GM12878 (cell line): Measurements from ENCODE around the gene LTN1. TPM values are rescaled to one million over a fixed set of nuclear protein-coding genes. Genes with fewer than 3 reads are reported as not detected.

Experiments used
- ATAC-seq: fragments of 200-7000 bp; cut with Tn5 transposase; 3 replicates; pipeline ENCODE4 v1.9.1; 2020; ENCODE audit warnings: mild to moderate bottlenecking, moderate library complexity
- BruUV-seq: library from RNA; stranded (reverse); fragments of 400-500 nt; replicated peaks from 2 replicates; lab custom pipeline; 2021; lab: Mats Ljungman, UMichigan
- CTCF ChIA-PET: fragments of 300-600 bp; sonication (Branson Sonifier 250); formaldehyde crosslinking; extraction: SDS; loops from one replicate; lab custom pipeline; 2021; ENCODE audit warnings: inconsistent platforms; lab: Yijun Ruan, JAX
- POLR2A ChIA-PET: fragments of 350-600 bp; formaldehyde crosslinking; extraction: SDS; loops from one replicate; lab custom pipeline; 2021; ENCODE audit warnings: inconsistent platforms; lab: Charles Lee
- RAD21 ChIA-PET: fragments of 300-600 bp; sonication (Branson Sonifier 250); formaldehyde crosslinking; loops from one replicate; lab custom pipeline; 2023; ENCODE audit warnings: antibody characterized with exemption; ENCODE audit not compliant: unreplicated experiment; lab: Charles Lee
- SMC1A ChIA-PET: fragments of 300-600 bp; sonication (Branson Sonifier 250); formaldehyde crosslinking; loops from one replicate; lab custom pipeline; 2023; ENCODE audit not compliant: unreplicated experiment, uncharacterized antibody; lab: Charles Lee
- DNase-seq: peaks from one replicate; pipeline ENCODE4 v3.0.0-alpha.2; 2011; ENCODE audit warnings: low read depth, low spot score
- FAIRE-seq: peaks from 3 replicates; lab custom pipeline; 2011; peaks lifted over from hg19 to GRCh38; lab: Jason Lieb, UNC
- H2AFZ ChIP-seq: 2 replicates; pipeline ENCODE4 v1.6.0; 2011; ENCODE audit warnings: low read depth, low read length, control low read depth; ENCODE audit not compliant: control insufficient read depth
- H3K27ac ChIP-seq: 2 replicates; pipeline ENCODE4 v1.5.1; 2011; ENCODE audit warnings: control low read depth; ENCODE audit not compliant: control insufficient read depth, insufficient read depth
- H3K27me3 ChIP-seq, 2 experiments: replicated peaks in 1 of 2; 2 replicates each; pipeline versions ENCODE4 v1.6.0 to v1.6.1; 2011; ENCODE audit warnings: low read length in 1 of 2; ENCODE audit not compliant: control insufficient read depth in 2 of 2, insufficient read depth in 2 of 2
- H3K36me3 ChIP-seq, 2 experiments: 2 replicates each; pipeline ENCODE4 v1.5.1; 2011; ENCODE audit warnings: low read length in 1 of 2; ENCODE audit not compliant: control insufficient read depth in 2 of 2, insufficient read depth in 2 of 2
- H3K4me1 ChIP-seq: 2 replicates; pipeline ENCODE4 v1.6.1; 2011; ENCODE audit warnings: mild to moderate bottlenecking, low read length, moderate library complexity, mixed read lengths; ENCODE audit not compliant: control insufficient read depth, insufficient read depth
- H3K4me2 ChIP-seq: 2 replicates; pipeline ENCODE4 v1.6.0; 2011; ENCODE audit warnings: control low read depth; ENCODE audit not compliant: control insufficient read depth, insufficient read depth
- H3K4me3 ChIP-seq: fragments of 200-600 bp; sonication (generic); 2 replicates; pipeline ENCODE4 v1.5.1; 2016
- H3K79me2 ChIP-seq: 2 replicates; pipeline ENCODE4 v1.6.0; 2011; ENCODE audit warnings: low read length; ENCODE audit not compliant: control insufficient read depth, insufficient read depth
- H3K9ac ChIP-seq: 2 replicates; pipeline ENCODE4 v1.8.0; 2011; ENCODE audit warnings: low read length, control low read depth, mixed read lengths; ENCODE audit not compliant: control insufficient read depth, insufficient read depth
- H3K9me3 ChIP-seq: replicated peaks from 3 replicates; pipeline ENCODE4 v1.5.1; 2011; ENCODE audit warnings: mild to moderate bottlenecking, low read length; ENCODE audit not compliant: control insufficient read depth, insufficient read depth
- H4K20me1 ChIP-seq: 2 replicates; pipeline ENCODE4 v1.6.0; 2011; ENCODE audit not compliant: control insufficient read depth, insufficient read depth
- FOXK2 ChIP-seq: fragments of 450-650 bp; IDR thresholded peaks from 2 replicates; pipeline ENCODE4 v1.6.1; 2017; ENCODE audit warnings: mild to moderate bottlenecking, moderate library complexity
- MEF2A ChIP-seq: IDR thresholded peaks from 2 replicates; pipeline ENCODE4 v1.6.1; 2011; ENCODE audit warnings: low read depth, mild to moderate bottlenecking, low read length, moderate library complexity; ENCODE audit not compliant: insufficient read depth
- MTA2 ChIP-seq: fragments of 450-650 bp; IDR thresholded peaks from 2 replicates; pipeline ENCODE4 v1.6.1; 2016; ENCODE audit warnings: low read depth, mild to moderate bottlenecking, moderate library complexity
- MXI1 ChIP-seq: fragments of 150-350 bp; IDR thresholded peaks from 2 replicates; pipeline ENCODE4 v1.6.1; 2011; ENCODE audit warnings: low read depth, mild to moderate bottlenecking, inconsistent platforms, low read length, improper control_type of control experiment
- NBN ChIP-seq: fragments of 450-650 bp; IDR thresholded peaks from 2 replicates; pipeline ENCODE4 v1.6.1; 2016
- NFYB ChIP-seq: IDR thresholded peaks from 2 replicates; pipeline ENCODE4 v1.6.1; 2011; ENCODE audit warnings: low read depth, mild to moderate bottlenecking, low read length, improper control_type of control experiment, moderate library complexity; ENCODE audit not compliant: insufficient read depth
- NRF1 ChIP-seq: conservative IDR thresholded peaks from 2 replicates; pipeline ENCODE4 v1.6.1; 2011; ENCODE audit warnings: mild to moderate bottlenecking, low read depth, low read length, improper control_type of control experiment
- PAX8 ChIP-seq: fragments of 450-650 bp; IDR thresholded peaks from 2 replicates; pipeline ENCODE4 v1.6.1; 2017; ENCODE audit warnings: mild to moderate bottlenecking, moderate library complexity
- PML ChIP-seq: IDR thresholded peaks from 2 replicates; pipeline ENCODE4 v1.6.1; 2012; ENCODE audit warnings: low read length, inconsistent platforms
- RB1 ChIP-seq: fragments of 450-650 bp; formaldehyde crosslinking; IDR thresholded peaks from 2 replicates; pipeline ENCODE4 v1.6.1; 2017; ENCODE audit warnings: mild to moderate bottlenecking, borderline replicate concordance
- ZBTB33 ChIP-seq: fragments of 450-650 bp; IDR thresholded peaks from 2 replicates; pipeline ENCODE4 v1.6.1; 2017; ENCODE audit warnings: mild to moderate bottlenecking
- WGBS: methylation state at CpG from one replicate; pipeline ENCODE4 v1.1.6; 2016; ENCODE audit warnings: low lambda C conversion rate; ENCODE audit not compliant: insufficient replicate concordance, insufficient coverage; ENCODE audit errors: missing lambda C conversion rate; 5-methylcytosine and 5-hydroxymethylcytosine counted together
- in situ Hi-C: fragments of 300-500 bp; cut with MboI; formaldehyde crosslinking; loops from 9 replicates; pipeline ENCODE4 v1.14.3; 2018; ENCODE audit warnings: mixed read lengths
- intact Hi-C: fragments of 100-400 bp; cut with micrococcal nuclease; formaldehyde crosslinking; loops from one replicate; pipeline ENCODE4 v1.14.2; 2022; ENCODE audit not compliant: unreplicated experiment
- polyA plus RNA-seq, 11 experiments: library from polyadenylated mRNA; depleted of rRNA in 4 of 11; unstranded in 6 of 11; stranded (reverse) in 5 of 11; fragments of >200 nt; fragmentation: Nextera tagmentation in 4 of 11; fragmentation: Illumina TruSeq in 1 of 11; extraction: Ambion mirVana in 4 of 11; extraction: Trizol in 1 of 11; gene quantifications; 1 replicate in 1 of 11; 2 replicates in 10 of 11; pipeline versions ENCODE4 v1.2.1 to v1.2.3, GENCODE V29; 2011 to 2016; ENCODE audit warnings: inconsistent platforms in 2 of 11, missing spikeins in 2 of 11, low read depth in 1 of 11
- total RNA-seq, 4 experiments: library from RNA; depleted of rRNA in 3 of 4; stranded (reverse); fragments of >200 nt in 3 of 4; fragmentation: Illumina TruSeq in 1 of 4; extraction: Trizol in 1 of 4; gene quantifications; 2 replicates each; pipeline versions ENCODE4 v1.2.1 to v1.2.3, GENCODE V29; 2013 to 2021
- TF ChIP-seq, protein P1 (sequence below): fragments of 450-650 bp; IDR thresholded peaks from 2 replicates; pipeline ENCODE4 v1.6.1; 2017; ENCODE audit warnings: antibody characterized with exemption, mild to moderate bottlenecking, moderate library complexity
- TF ChIP-seq, protein P2 (sequence below): fragments of 150-350 bp; IDR thresholded peaks from 2 replicates; pipeline ENCODE4 v1.6.1; 2016; ENCODE audit warnings: low read depth, low read length
- TF ChIP-seq, protein P3 (sequence below): IDR thresholded peaks from 2 replicates; pipeline ENCODE4 v1.6.1; 2012; ENCODE audit warnings: low read depth, low read length, improper control_type of control experiment
- TF ChIP-seq, protein P4 (sequence below): IDR thresholded peaks from 2 replicates; pipeline ENCODE4 v1.6.1; 2011; ENCODE audit warnings: borderline replicate concordance, low read depth, mild to moderate bottlenecking, moderate library complexity, mixed read lengths, low read length; ENCODE audit not compliant: insufficient read depth; ENCODE audit errors: extremely low read length

Gene LTN1
- total and polyA plus RNA-seq, 10 of the 15 experiments (the other 5 are each of a cell fraction or from before 2014, with no cell fraction given), result 3.5 to 17.3 (median 12.3) TPM

GRCh38 chr21:28936036-28936435, 56.6 kb downstream of the LTN1 start:
- 97% methylated on average over 1 of the region's 1 CpG for WGBS
- Histone ChIP-seq H3K9ac (no peak overlapping the region), H3K4me3 (no peak overlapping the region), H3K9me3 (no peaks in the 10 kb centered on the region), H3K4me1 (no peaks in the 10 kb centered on the region), H3K27ac (no peak overlapping the region), H3K79me2 (no peaks in the 10 kb centered on the region), H3K27me3 (no peaks in the 10 kb centered on the region), H4K20me1 (no peaks in the 10 kb centered on the region), H3K4me2 (no peak overlapping the region), H2AFZ (no peak overlapping the region), H3K36me3 (peaks cover 0 to 19% of the 10 kb centered on the region in 2 experiments; a peak in 2 of 4 replicates)
- DNase-seq (no peak), ATAC-seq (no peak), FAIRE-seq (no peak)
- intact Hi-C loops (no loop called here), in situ Hi-C loops (no loop called here)
- ChIA-PET CTCF (interaction anchor here (0.7 to 1.7 kb wide), 2 partner anchors 104 to 419 kb away, joined by 3 read pairs; no protein-coding TSS in a partner anchor), SMC1A (no interaction called here), RAD21 (no interaction called here), POLR2A (interaction anchor here (0.8 kb wide), 1 partner anchor 179 kb away, joined by 3 read pairs; no protein-coding TSS in a partner anchor)
- BruUV-seq, result TSS peak; percentile 8
- TF ChIP-seq MEF2A, result no peak
- no peak for TF ChIP-seq NBN
- TF ChIP-seq FOXK2, result no peak
- TF ChIP-seq MXI1, result no peak
- no peak for TF ChIP-seq NFYB
- TF ChIP-seq, protein P1, sequence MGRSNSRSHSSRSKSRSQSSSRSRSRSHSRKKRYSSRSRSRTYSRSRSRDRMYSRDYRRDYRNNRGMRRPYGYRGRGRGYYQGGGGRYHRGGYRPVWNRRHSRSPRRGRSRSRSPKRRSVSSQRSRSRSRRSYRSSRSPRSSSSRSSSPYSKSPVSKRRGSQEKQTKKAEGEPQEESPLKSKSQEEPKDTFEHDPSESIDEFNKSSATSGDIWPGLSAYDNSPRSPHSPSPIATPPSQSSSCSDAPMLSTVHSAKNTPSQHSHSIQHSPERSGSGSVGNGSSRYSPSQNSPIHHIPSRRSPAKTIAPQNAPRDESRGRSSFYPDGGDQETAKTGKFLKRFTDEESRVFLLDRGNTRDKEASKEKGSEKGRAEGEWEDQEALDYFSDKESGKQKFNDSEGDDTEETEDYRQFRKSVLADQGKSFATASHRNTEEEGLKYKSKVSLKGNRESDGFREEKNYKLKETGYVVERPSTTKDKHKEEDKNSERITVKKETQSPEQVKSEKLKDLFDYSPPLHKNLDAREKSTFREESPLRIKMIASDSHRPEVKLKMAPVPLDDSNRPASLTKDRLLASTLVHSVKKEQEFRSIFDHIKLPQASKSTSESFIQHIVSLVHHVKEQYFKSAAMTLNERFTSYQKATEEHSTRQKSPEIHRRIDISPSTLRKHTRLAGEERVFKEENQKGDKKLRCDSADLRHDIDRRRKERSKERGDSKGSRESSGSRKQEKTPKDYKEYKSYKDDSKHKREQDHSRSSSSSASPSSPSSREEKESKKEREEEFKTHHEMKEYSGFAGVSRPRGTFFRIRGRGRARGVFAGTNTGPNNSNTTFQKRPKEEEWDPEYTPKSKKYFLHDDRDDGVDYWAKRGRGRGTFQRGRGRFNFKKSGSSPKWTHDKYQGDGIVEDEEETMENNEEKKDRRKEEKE, result no peak
- TF ChIP-seq, protein P2, sequence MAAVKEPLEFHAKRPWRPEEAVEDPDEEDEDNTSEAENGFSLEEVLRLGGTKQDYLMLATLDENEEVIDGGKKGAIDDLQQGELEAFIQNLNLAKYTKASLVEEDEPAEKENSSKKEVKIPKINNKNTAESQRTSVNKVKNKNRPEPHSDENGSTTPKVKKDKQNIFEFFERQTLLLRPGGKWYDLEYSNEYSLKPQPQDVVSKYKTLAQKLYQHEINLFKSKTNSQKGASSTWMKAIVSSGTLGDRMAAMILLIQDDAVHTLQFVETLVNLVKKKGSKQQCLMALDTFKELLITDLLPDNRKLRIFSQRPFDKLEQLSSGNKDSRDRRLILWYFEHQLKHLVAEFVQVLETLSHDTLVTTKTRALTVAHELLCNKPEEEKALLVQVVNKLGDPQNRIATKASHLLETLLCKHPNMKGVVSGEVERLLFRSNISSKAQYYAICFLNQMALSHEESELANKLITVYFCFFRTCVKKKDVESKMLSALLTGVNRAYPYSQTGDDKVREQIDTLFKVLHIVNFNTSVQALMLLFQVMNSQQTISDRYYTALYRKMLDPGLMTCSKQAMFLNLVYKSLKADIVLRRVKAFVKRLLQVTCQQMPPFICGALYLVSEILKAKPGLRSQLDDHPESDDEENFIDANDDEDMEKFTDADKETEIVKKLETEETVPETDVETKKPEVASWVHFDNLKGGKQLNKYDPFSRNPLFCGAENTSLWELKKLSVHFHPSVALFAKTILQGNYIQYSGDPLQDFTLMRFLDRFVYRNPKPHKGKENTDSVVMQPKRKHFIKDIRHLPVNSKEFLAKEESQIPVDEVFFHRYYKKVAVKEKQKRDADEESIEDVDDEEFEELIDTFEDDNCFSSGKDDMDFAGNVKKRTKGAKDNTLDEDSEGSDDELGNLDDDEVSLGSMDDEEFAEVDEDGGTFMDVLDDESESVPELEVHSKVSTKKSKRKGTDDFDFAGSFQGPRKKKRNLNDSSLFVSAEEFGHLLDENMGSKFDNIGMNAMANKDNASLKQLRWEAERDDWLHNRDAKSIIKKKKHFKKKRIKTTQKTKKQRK, result no peak
- TF ChIP-seq, protein P3, sequence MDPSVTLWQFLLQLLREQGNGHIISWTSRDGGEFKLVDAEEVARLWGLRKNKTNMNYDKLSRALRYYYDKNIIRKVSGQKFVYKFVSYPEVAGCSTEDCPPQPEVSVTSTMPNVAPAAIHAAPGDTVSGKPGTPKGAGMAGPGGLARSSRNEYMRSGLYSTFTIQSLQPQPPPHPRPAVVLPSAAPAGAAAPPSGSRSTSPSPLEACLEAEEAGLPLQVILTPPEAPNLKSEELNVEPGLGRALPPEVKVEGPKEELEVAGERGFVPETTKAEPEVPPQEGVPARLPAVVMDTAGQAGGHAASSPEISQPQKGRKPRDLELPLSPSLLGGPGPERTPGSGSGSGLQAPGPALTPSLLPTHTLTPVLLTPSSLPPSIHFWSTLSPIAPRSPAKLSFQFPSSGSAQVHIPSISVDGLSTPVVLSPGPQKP, result no peak
- TF ChIP-seq NRF1, result no peak
- no peak for TF ChIP-seq PML
- TF ChIP-seq MTA2, result no peak
- no peak for TF ChIP-seq ZBTB33
- TF ChIP-seq RB1, result no peak
- TF ChIP-seq PAX8, result no peak
- TF ChIP-seq, protein P4, sequence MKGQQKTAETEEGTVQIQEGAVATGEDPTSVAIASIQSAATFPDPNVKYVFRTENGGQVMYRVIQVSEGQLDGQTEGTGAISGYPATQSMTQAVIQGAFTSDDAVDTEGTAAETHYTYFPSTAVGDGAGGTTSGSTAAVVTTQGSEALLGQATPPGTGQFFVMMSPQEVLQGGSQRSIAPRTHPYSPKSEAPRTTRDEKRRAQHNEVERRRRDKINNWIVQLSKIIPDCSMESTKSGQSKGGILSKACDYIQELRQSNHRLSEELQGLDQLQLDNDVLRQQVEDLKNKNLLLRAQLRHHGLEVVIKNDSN, result no peak
